GM23338 (cell line): ENCODE data around the gene SLITRK2. TPM values are rescaled to one million over a fixed set of nuclear protein-coding genes. Genes with fewer than 3 reads are reported as not detected.

Source experiments
- ATAC-seq: fragments of 200-7000 bp; cut with Tn5 transposase; 3 replicates; pipeline ENCODE4 v1.9.1; 2020
- DNase-seq: peaks from one replicate; pipeline ENCODE4 v3.0.0-alpha.2; 2015; ENCODE audit warnings: low spot score
- H2AFZ ChIP-seq: fragments of 200-600 bp; sonication (generic); 2 replicates; pipeline ENCODE4 v1.8.0; 2016; ENCODE audit warnings: antibody characterized with exemption, mild to moderate bottlenecking, moderate library complexity
- H3F3A ChIP-seq: fragments of 200-600 bp; sonication (generic); replicated peaks from 2 replicates; pipeline ENCODE4 v1.8.0; 2017; ENCODE audit warnings: antibody characterized with exemption, mixed run types, low read depth
- H3K27ac ChIP-seq: fragments of 200-600 bp; sonication (generic); 2 replicates; pipeline ENCODE4 v1.6.1; 2016; ENCODE audit warnings: low read depth
- H3K27me3 ChIP-seq: fragments of 200-600 bp; sonication (generic); 2 replicates; pipeline ENCODE4 v1.8.0; 2016; ENCODE audit warnings: mild to moderate bottlenecking, mixed run types, moderate library complexity; ENCODE audit not compliant: insufficient read depth
- H3K36me3 ChIP-seq: fragments of 200-600 bp; sonication (generic); 2 replicates; pipeline ENCODE4 v1.8.0; 2016; ENCODE audit warnings: mild to moderate bottlenecking; ENCODE audit not compliant: insufficient read depth
- H3K4me1 ChIP-seq: fragments of 200-600 bp; sonication (generic); 2 replicates; pipeline ENCODE4 v1.8.0; 2016; ENCODE audit warnings: mild to moderate bottlenecking, moderate library complexity; ENCODE audit not compliant: insufficient read depth
- H3K4me2 ChIP-seq: fragments of 200-600 bp; sonication (generic); 2 replicates; pipeline ENCODE4 v1.7.1; 2017; ENCODE audit warnings: mixed run types
- H3K4me3 ChIP-seq: fragments of 200-600 bp; sonication (generic); 2 replicates; pipeline ENCODE4 v1.6.1; 2016; ENCODE audit warnings: mixed run types
- H3K79me2 ChIP-seq: fragments of 200-600 bp; sonication (generic); replicated peaks from 2 replicates; pipeline ENCODE4 v1.8.0; 2017; ENCODE audit warnings: mild to moderate bottlenecking; ENCODE audit not compliant: insufficient read depth
- H3K9me2 ChIP-seq: fragments of 200-600 bp; sonication (generic); 2 replicates; pipeline ENCODE4 v1.8.0; 2017; ENCODE audit not compliant: insufficient read depth
- H4K20me1 ChIP-seq: fragments of 200-600 bp; sonication (generic); replicated peaks from 2 replicates; pipeline ENCODE4 v1.8.0; 2017; ENCODE audit warnings: mild to moderate bottlenecking; ENCODE audit not compliant: insufficient read depth
- H3K27ac Mint-ChIP-seq: 2 replicates; pipeline ENCODE4 v1.8.0; 2020; ENCODE audit warnings: inconsistent platforms, mild to moderate bottlenecking, moderate library complexity, mixed read lengths
- H3K27me3 Mint-ChIP-seq: 3 replicates; pipeline ENCODE4 v1.8.0; 2022; ENCODE audit warnings: low read depth, mild to moderate bottlenecking, moderate library complexity, mixed read lengths, inconsistent platforms; ENCODE audit not compliant: insufficient read depth, poor library complexity
- H3K36me3 Mint-ChIP-seq: 3 replicates; pipeline ENCODE4 v1.8.0; 2021; ENCODE audit warnings: low read depth, mild to moderate bottlenecking, inconsistent platforms, moderate library complexity, mixed read lengths
- H3K4me1 Mint-ChIP-seq: 3 replicates; pipeline ENCODE4 v1.8.0; 2020; ENCODE audit warnings: mild to moderate bottlenecking, inconsistent platforms, mixed read lengths
- H3K4me3 Mint-ChIP-seq: 3 replicates; pipeline ENCODE4 v1.8.0; 2021; ENCODE audit warnings: moderate library complexity, mild to moderate bottlenecking, inconsistent platforms, mixed read lengths
- H3K9me3 Mint-ChIP-seq: 3 replicates; pipeline ENCODE4 v1.8.0; 2020; ENCODE audit warnings: moderate library complexity, mild to moderate bottlenecking, inconsistent platforms, mixed read lengths
- CREB1 ChIP-seq: fragments of 250-450 bp; sonication (Bioruptor Pico); IDR thresholded peaks from 2 replicates; pipeline ENCODE4 v1.5.0; 2020; ENCODE audit warnings: low read depth, mild to moderate bottlenecking, moderate library complexity
- CTCF ChIP-seq, 2 experiments: fragments of 200-600 bp in 1 of 2; sonication (generic) in 1 of 2; conservative IDR thresholded peaks; 2 replicates each; pipeline versions ENCODE4 v1.5.1 to v1.6.1; 2016 to 2017; ENCODE audit warnings: antibody characterized with exemption in 2 of 2, low read depth in 2 of 2, mild to moderate bottlenecking in 2 of 2, moderate library complexity in 1 of 2
- ETS1 ChIP-seq: IDR thresholded peaks from 2 replicates; pipeline ENCODE4 v1.6.1; 2016; ENCODE audit warnings: antibody characterized with exemption
- EZH2 ChIP-seq: fragments of 200-600 bp; sonication (generic); IDR thresholded peaks from one replicate; pipeline ENCODE4 v1.8.0; 2017; ENCODE audit warnings: antibody characterized with exemption, mild to moderate bottlenecking, low read depth; ENCODE audit not compliant: unreplicated experiment
- JUNB ChIP-seq: IDR thresholded peaks from one replicate; pipeline ENCODE4 v1.6.1; 2016; ENCODE audit warnings: antibody characterized with exemption; ENCODE audit not compliant: unreplicated experiment
- NANOG ChIP-seq: IDR thresholded peaks from 2 replicates; pipeline ENCODE4 v1.6.1; 2016; ENCODE audit warnings: antibody characterized with exemption, borderline replicate concordance
- POLR2AphosphoS5 ChIP-seq: IDR thresholded peaks from 2 replicates; pipeline ENCODE4 v1.6.1; 2016; ENCODE audit warnings: antibody characterized with exemption, low read depth
- REST ChIP-seq: IDR thresholded peaks from one replicate; pipeline ENCODE4 v1.6.1; 2018; ENCODE audit warnings: antibody characterized with exemption; ENCODE audit not compliant: unreplicated experiment
- STAT1 ChIP-seq: IDR thresholded peaks from one replicate; pipeline ENCODE4 v1.6.1; 2016; ENCODE audit warnings: antibody characterized with exemption; ENCODE audit not compliant: unreplicated experiment
- ZNF114 ChIP-seq: fragments of 250-450 bp; sonication (Bioruptor Pico); IDR thresholded peaks from 2 replicates; pipeline ENCODE4 v1.5.0; 2020; ENCODE audit warnings: mild to moderate bottlenecking, moderate library complexity
- ZNF331 ChIP-seq: fragments of 250-450 bp; sonication (Bioruptor Pico); IDR thresholded peaks from 2 replicates; pipeline ENCODE4 v1.5.0; 2020; ENCODE audit warnings: low read depth, mild to moderate bottlenecking, moderate library complexity
- ZNF462 ChIP-seq: fragments of 250-450 bp; sonication (Bioruptor Pico); IDR thresholded peaks from 2 replicates; pipeline ENCODE4 v1.5.0; 2020; ENCODE audit warnings: mild to moderate bottlenecking, moderate library complexity
- polyA plus RNA-seq: library from polyadenylated mRNA; unstranded; fragments of >200 nt; fragmentation: Nextera tagmentation; extraction: Ambion mirVana; gene quantifications from 2 replicates; pipeline ENCODE4 v1.2.1, GENCODE V29; 2016
- total RNA-seq: library from RNA; depleted of rRNA; stranded (reverse); fragments of >200 nt; shearing (Covaris generic); gene quantifications from 2 replicates; pipeline ENCODE4 v1.2.3, GENCODE V29; 2014

SLITRK2 gene
- total and polyA plus RNA-seq, 2 experiments from 2014 or later: 0.10 to 0.24 TPM

- TF ChIP-seq CTCF (conservative IDR thresholded peaks at IDR 0.05; ENCODE audit: low read depth in 2 of 2) (no peak), ZNF331 (CRISPR knock-in tag) (no peak), NANOG (no peak), EZH2 (no peak), ZNF114 (no peak)
These were observed 27.3 kb downstream of the SLITRK2 start (continued) for GRCh38 chrX:145844886-145845285.

- no peaks in the 10 kb centered on the region for H3K27me3 ChIP-seq
- Mint-ChIP-seq H3K9me3 (peaks cover 9% of the 10 kb centered on the region; the same call in 2 of the 3 replicates), H3K4me1 (peaks cover 6% of the 10 kb centered on the region; the same call in 2 of the 3 replicates), H3K27me3 (no peaks in the 10 kb centered on the region), H3K36me3 (no peaks in the 10 kb centered on the region), H3K27ac (no peak overlapping the region), H3K4me3 (no peak overlapping the region)
- H3K79me2 ChIP-seq: no peaks in the 10 kb centered on the region
- H3K9me2 ChIP-seq: no peaks in the 10 kb centered on the region
- H3K4me2 ChIP-seq: no peak overlapping the region
- no peaks in the 10 kb centered on the region for H4K20me1 ChIP-seq
- H3K4me1 ChIP-seq: peaks cover 3% of the 10 kb centered on the region; the same call in 1 of the 2 replicates
- peak; percentile 38 for DNase-seq
- no peak overlapping the region for H3K27ac ChIP-seq
- no peak overlapping the region for H2AFZ ChIP-seq
- H3K36me3 ChIP-seq: no peaks in the 10 kb centered on the region
- no peak overlapping the region for H3K4me3 ChIP-seq
- H3F3A ChIP-seq: no peaks in the 10 kb centered on the region
- ATAC-seq: peak; percentile 31; the same call in 1 of the 3 replicates
- TF ChIP-seq REST (no peak), STAT1 (no peak), JUNB (no peak), CREB1 (CRISPR knock-in tag) (no peak), ZNF331 (CRISPR knock-in tag) (no peak), ZNF114 (no peak), ZNF462 (CRISPR knock-in tag) (no peak), ETS1 (no peak), NANOG (no peak), POLR2AphosphoS5 (no peak), EZH2 (no peak)
These were observed 30.8 kb downstream of the SLITRK2 start for GRCh38 chrX:145848448-145848847.
